Epithelial cell of prostate (primary cell): ENCODE results near the gene SHBG.
"Not testable (repeated sequence)": the region's sequence is repeated elsewhere in the genome, so short reads cannot be mapped to it uniquely, and the experiment has no call there.

Experiments used
- DNase-seq: peaks from one replicate; pipeline ENCODE4 v3.0.0-alpha.2; 2011; ENCODE audit warnings: low read depth, low spot score
- H3K27ac ChIP-seq: fragments of 450-650 bp; 2 replicates; pipeline ENCODE4 v1.5.1; 2017; ENCODE audit warnings: mild to moderate bottlenecking

Gene SHBG

GRCh38 chr17:7629939-7630571 lies at the start of gene SHBG:
SHBG (plus strand) TSS chr17:7630135; CDS start chr17:7630173, 38 bp downstream.
- H3K27ac ChIP-seq: no peak within 1 kb of the TSS
- no peak for DNase-seq

- peak overlapping the region; percentile 99 for H3K27ac ChIP-seq
- no peak for DNase-seq
These were observed 49.0 kb upstream of the SHBG start for GRCh38 chr17:7580604-7581575.

GRCh38 chr17:7582396-7583252 lies 47.3 kb upstream of the SHBG start:
- H3K27ac ChIP-seq: peak overlapping the region; percentile 99
- DNase-seq: no peak

GRCh38 chr17:7583253-7584109 lies 46.5 kb upstream of the SHBG start, which contains the start of gene MPDU1:
MPDU1 (plus strand) TSS chr17:7583852; CDS start chr17:7583863, 11 bp downstream.
- H3K27ac ChIP-seq: peak within 1 kb of the TSS; percentile 99
- no peak for DNase-seq

GRCh38 chr17:7586673-7587419 lies 43.1 kb upstream of the SHBG start:
- DNase-seq: no peak
- peak overlapping the region; percentile 99 for H3K27ac ChIP-seq

GRCh38 chr17:7587420-7588151 lies 42.3 kb upstream of the SHBG start:
- peak overlapping the region; percentile 99 for H3K27ac ChIP-seq
- no peak for DNase-seq

- peak overlapping the region; percentile 99 for H3K27ac ChIP-seq
- no peak for DNase-seq
These were observed 41.3 kb upstream of the SHBG start for GRCh38 chr17:7588553-7589203.

- peak overlapping the region; percentile 99 for H3K27ac ChIP-seq
- DNase-seq: no peak
These were observed 40.6 kb upstream of the SHBG start for GRCh38 chr17:7589204-7589868.

- H3K27ac ChIP-seq: peak within 1 kb of the TSS; percentile 99
- no peak for DNase-seq
These were observed 39.8 kb upstream of the SHBG start, which contains the start of gene SOX15 for GRCh38 chr17:7589891-7590691. SOX15 (minus strand) TSS chr17:7590094; CDS start chr17:7589676, 418 bp downstream.

GRCh38 chr17:7590743-7591142 lies 39.2 kb upstream of the SHBG start:
- peak overlapping the region; percentile 99 for H3K27ac ChIP-seq
- DNase-seq: no peak

- DNase-seq: no peak
- peak overlapping the region; percentile 99 for H3K27ac ChIP-seq
These were observed 38.3 kb upstream of the SHBG start for GRCh38 chr17:7591596-7591995.

GRCh38 chr17:7592422-7593021 lies 37.4 kb upstream of the SHBG start:
- H3K27ac ChIP-seq: no peak overlapping the region
- DNase-seq: no peak

GRCh38 chr17:7593296-7593695 lies 36.6 kb upstream of the SHBG start:
- H3K27ac ChIP-seq: no peak overlapping the region
- no peak for DNase-seq

- H3K27ac ChIP-seq, DNase-seq: not testable (repeated sequence)
These were observed 32.4 kb upstream of the SHBG start for GRCh38 chr17:7597561-7597960.

GRCh38 chr17:7606280-7606679 lies 23.7 kb upstream of the SHBG start:
- H3K27ac ChIP-seq: no peak overlapping the region
- no peak for DNase-seq

GRCh38 chr17:7610641-7611040 lies 19.3 kb upstream of the SHBG start:
- H3K27ac ChIP-seq: no peak overlapping the region

More at GRCh38 chr17:7610641-7611040, 19.3 kb upstream of the SHBG start:
- no peak for DNase-seq
